CD14-positive monocyte (primary cell): Measurements from ENCODE around the gene HOXD10. TPM values are rescaled to one million over a fixed set of nuclear protein-coding genes. Genes with fewer than 3 reads are reported as not detected.

Experiments
- DNase-seq, 3 donors: peaks; one replicate each; pipeline ENCODE4 v3.0.0-alpha.2; 2011 to 2022
- H2AFZ ChIP-seq: 2 replicates; pipeline ENCODE4 v1.6.0; 2012; ENCODE audit warnings: mild to moderate bottlenecking, low read depth, low read length, inconsistent platforms; ENCODE audit not compliant: insufficient read depth, poor library complexity, severe bottlenecking
- H3K27ac ChIP-seq, 2 donors: 1 replicate in 1 of 2; 2 replicates in 1 of 2; pipeline ENCODE4 v1.5.1; 2012 to 2013; ENCODE audit warnings: low read length in 2 of 2, control low read depth in 1 of 2, inconsistent platforms in 1 of 2, low read depth in 1 of 2, mild to moderate bottlenecking in 1 of 2
- H3K27me3 ChIP-seq, 2 donors: one replicate each; pipeline versions ENCODE4 v1.6.0 to v1.6.1; 2011 to 2013; ENCODE audit warnings: low read length in 2 of 2; ENCODE audit not compliant: control insufficient read depth in 2 of 2, insufficient read depth in 2 of 2
- H3K36me3 ChIP-seq, 2 donors: replicated peaks in 1 of 2; 1 replicate in 1 of 2; 2 replicates in 1 of 2; pipeline versions ENCODE4 v1.5.1 to v1.6.1; 2012 to 2013; ENCODE audit warnings: low read length in 2 of 2, control low read depth in 1 of 2, inconsistent platforms in 1 of 2, mild to moderate bottlenecking in 1 of 2; ENCODE audit not compliant: insufficient read depth in 2 of 2, control insufficient read depth in 1 of 2
- H3K4me1 ChIP-seq, 2 donors: 1 replicate in 1 of 2; 2 replicates in 1 of 2; pipeline versions ENCODE4 v1.5.1 to v1.6.1; 2012 to 2013; ENCODE audit warnings: low read length in 2 of 2, control low read depth in 1 of 2, inconsistent platforms in 1 of 2, mild to moderate bottlenecking in 1 of 2, moderate library complexity in 1 of 2; ENCODE audit not compliant: insufficient read depth in 2 of 2, control insufficient read depth in 1 of 2
- H3K4me2 ChIP-seq: replicated peaks from 2 replicates; pipeline ENCODE3; 2012; ENCODE audit warnings: low read length, moderate library complexity, mild to moderate bottlenecking; ENCODE audit not compliant: poor library complexity, severe bottlenecking; ENCODE audit errors: extremely low read depth
- H3K4me3 ChIP-seq, 3 experiments: fragments of 200-600 bp in 1 of 3; sonication (generic) in 1 of 3; replicated peaks in 1 of 3; 1 replicate in 2 of 3; 2 replicates in 1 of 3; pipeline ENCODE4 v1.5.1; 2011 to 2013; ENCODE audit warnings: low read length in 3 of 3, mild to moderate bottlenecking in 3 of 3, control low read depth in 2 of 3, low read depth in 2 of 3, inconsistent platforms in 1 of 3, moderate library complexity in 1 of 3
- H3K79me2 ChIP-seq: 2 replicates; pipeline ENCODE4 v1.6.0; 2012; ENCODE audit warnings: mild to moderate bottlenecking, control low read depth, inconsistent platforms, low read length, moderate library complexity; ENCODE audit not compliant: insufficient read depth
- H3K9ac ChIP-seq: 2 replicates; pipeline ENCODE4 v1.6.0; 2017; ENCODE audit warnings: low read length, mild to moderate bottlenecking; ENCODE audit not compliant: insufficient read depth, poor library complexity, severe bottlenecking
- H3K9me3 ChIP-seq, 2 donors: replicated peaks in 1 of 2; 1 replicate in 1 of 2; 2 replicates in 1 of 2; pipeline versions ENCODE4 v1.5.1 to v1.6.1; 2012 to 2013; ENCODE audit warnings: low read length in 2 of 2, control low read depth in 1 of 2; ENCODE audit not compliant: control insufficient read depth in 1 of 2, insufficient read depth in 1 of 2
- H4K20me1 ChIP-seq: 2 replicates; pipeline ENCODE4 v1.6.0; 2012; ENCODE audit warnings: mild to moderate bottlenecking, low read length, control low read depth, moderate library complexity; ENCODE audit not compliant: insufficient read depth
- H3K27ac Mint-ChIP-seq, 7 donors: one replicate each; pipeline ENCODE4 v1.8.0; 2020; ENCODE audit warnings: mild to moderate bottlenecking in 7 of 7, mixed read lengths in 7 of 7, moderate library complexity in 6 of 7, inconsistent platforms in 2 of 7
- H3K27me3 Mint-ChIP-seq, 3 donors: one replicate each; pipeline ENCODE4 v1.8.0; 2021 to 2022; ENCODE audit warnings: low read depth in 3 of 3, mild to moderate bottlenecking in 3 of 3, mixed read lengths in 3 of 3, moderate library complexity in 3 of 3, inconsistent platforms in 1 of 3
- H3K36me3 Mint-ChIP-seq, 2 donors: one replicate each; pipeline ENCODE4 v1.8.0; 2020; ENCODE audit warnings: mixed read lengths in 2 of 2, inconsistent platforms in 1 of 2, mild to moderate bottlenecking in 1 of 2
- H3K4me1 Mint-ChIP-seq: one replicate; pipeline ENCODE4 v1.8.0; 2020; ENCODE audit warnings: mild to moderate bottlenecking, mixed read lengths
- H3K4me3 Mint-ChIP-seq, 2 donors: one replicate each; pipeline ENCODE4 v1.8.0; 2020; ENCODE audit warnings: mild to moderate bottlenecking in 2 of 2, mixed read lengths in 2 of 2, moderate library complexity in 1 of 2
- H3K9me3 Mint-ChIP-seq, 7 donors: one replicate each; pipeline ENCODE4 v1.8.0; 2020 to 2022; ENCODE audit warnings: mixed read lengths in 7 of 7, mild to moderate bottlenecking in 6 of 7, moderate library complexity in 6 of 7, inconsistent platforms in 2 of 7
- CTCF ChIP-seq: fragments of 200-600 bp; IDR thresholded peaks from one replicate; pipeline ENCODE4 v1.8.0; 2022; ENCODE audit warnings: antibody characterized with exemption, mild to moderate bottlenecking
- WGBS: methylation state at CpG from one replicate; pipeline ENCODE4 v1.1.5; 2013; ENCODE audit warnings: missing lambda C conversion rate; ENCODE audit not compliant: insufficient coverage; 5-methylcytosine and 5-hydroxymethylcytosine counted together
- intact Hi-C, 2 donors: fragments of 100-400 bp; cut with micrococcal nuclease; formaldehyde crosslinking; loops; one replicate each; pipeline versions ENCODE4 v1.15.0 to v1.15.1; 2023
- polyA plus RNA-seq, 3 donors: library from polyadenylated mRNA; depleted of rRNA in 1 of 3; unstranded in 2 of 3; stranded (reverse) in 1 of 3; fragments of 300-500 nt in 2 of 3; fragments of >200 nt in 1 of 3; fragmentation: Illumina TruSeq in 2 of 3; gene quantifications; 1 replicate in 2 of 3; 2 replicates in 1 of 3; pipeline ENCODE4 v1.2.3, GENCODE V29; 2012 to 2021

The HOXD10 gene
- polyA plus RNA-seq, 3 donors, result not detected

DNA sequence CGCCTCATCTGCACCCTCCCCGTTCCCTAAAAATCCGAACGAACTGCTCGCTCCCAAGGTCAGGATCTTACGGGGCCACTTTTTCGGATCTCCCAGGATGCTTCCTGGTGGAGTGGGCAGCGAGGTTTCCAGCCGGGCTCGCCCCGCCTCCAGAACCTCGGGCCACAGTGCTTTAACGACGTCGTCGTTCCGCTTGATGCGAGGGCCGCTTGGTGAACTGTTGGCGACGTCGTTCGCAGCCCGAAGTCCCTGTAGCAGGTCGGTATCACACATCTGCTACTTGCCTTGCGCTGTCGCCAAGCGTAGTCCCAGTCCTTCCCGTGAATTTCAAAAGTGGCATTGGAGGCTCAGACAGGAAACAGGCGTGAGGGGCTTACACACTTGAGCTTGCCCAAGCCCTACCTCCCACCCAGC lies 48.2 kb upstream of the HOXD10 start:
- Histone ChIP-seq H3K4me1 (peaks cover 4 to 10% of the 10 kb centered on the region in 2 donors), H3K27ac (no peak overlapping the region), H3K36me3 (no peaks in the 10 kb centered on the region), H3K9ac (no peak overlapping the region), H4K20me1 (no peaks in the 10 kb centered on the region), H3K4me3 (no peak overlapping the region), H3K4me2 (no peak overlapping the region), H2AFZ (no peak overlapping the region), H3K27me3 (peaks cover 87 to 100% of the 10 kb centered on the region in 2 donors), H3K9me3 (peaks cover 10 to 42% of the 10 kb centered on the region in 2 donors), H3K79me2 (no peaks in the 10 kb centered on the region)
- H3K4me1 Mint-ChIP-seq, result peaks cover 25% of the 10 kb centered on the region
- H3K27me3 Mint-ChIP-seq, result peaks cover 95 to 98% (median 97%) of the 10 kb centered on the region in 3 donors
- TF ChIP-seq CTCF, result no peak
- H3K36me3 Mint-ChIP-seq, result peaks cover 2 to 6% of the 10 kb centered on the region in 2 donors
- H3K4me3 Mint-ChIP-seq, result peak overlapping the region in 1 of 2 donors; percentile 79
- 7% methylated on average over 26 of the region's 30 CpGs for WGBS
- H3K27ac Mint-ChIP-seq, result no peak overlapping the region
- H3K9me3 Mint-ChIP-seq, result peaks cover 0 to 44% (median 19%) of the 10 kb centered on the region in 7 donors
- no peak for DNase-seq
- intact Hi-C loops, result no loop called here

- TF ChIP-seq CTCF, result no peak
- Mint-ChIP-seq H3K4me3 (peak overlapping the region in 1 of 2 donors; percentile 63), H3K9me3 (peaks cover 0 to 46% (median 21%) of the 10 kb centered on the region in 7 donors), H3K27ac (no peak overlapping the region), H3K36me3 (peaks cover 4 to 6% of the 10 kb centered on the region in 2 donors), H3K27me3 (peaks cover 99 to 100% (median 99%) of the 10 kb centered on the region in 3 donors), H3K4me1 (peaks cover 25% of the 10 kb centered on the region)
- H3K79me2 ChIP-seq, result no peaks in the 10 kb centered on the region
- peaks cover 10 to 56% of the 10 kb centered on the region in 2 donors for H3K9me3 ChIP-seq
- no peaks in the 10 kb centered on the region for H3K36me3 ChIP-seq
- no peak overlapping the region for H3K4me3 ChIP-seq
- peaks cover 4 to 10% of the 10 kb centered on the region in 2 donors for H3K4me1 ChIP-seq
- no peak overlapping the region for H3K27ac ChIP-seq
- no peak overlapping the region for H3K4me2 ChIP-seq
- peaks cover 92 to 100% of the 10 kb centered on the region in 2 donors for H3K27me3 ChIP-seq
- no peak overlapping the region for H3K9ac ChIP-seq
- 7% methylated on average over 52 of the region's 58 CpGs for WGBS
- no peaks in the 10 kb centered on the region for H4K20me1 ChIP-seq
- no peak overlapping the region for H2AFZ ChIP-seq
- intact Hi-C loops, result no loop called here
- no peak for DNase-seq
These were observed 45.0 kb upstream of the HOXD10 start for GRCh38 chr2:176071330-176072291.
